DOHH2 (cell line): ENCODE data around the gene PATE4.

Source experiments
- CTCF ChIP-seq: fragments of 200-600 bp; sonication (generic); IDR thresholded peaks from one replicate; pipeline ENCODE4 v1.5.1; 2014; ENCODE audit warnings: antibody characterized with exemption, mild to moderate bottlenecking, low read depth, low read length; ENCODE audit not compliant: poor library complexity, severe bottlenecking
- EZH2phosphoT487 ChIP-seq: fragments of 200-600 bp; sonication (generic); IDR thresholded peaks from 2 replicates; pipeline ENCODE4 v1.6.1; 2017; ENCODE audit warnings: borderline replicate concordance, mild to moderate bottlenecking, antibody characterized with exemption, low read length, moderate library complexity, mixed read lengths

DNA sequence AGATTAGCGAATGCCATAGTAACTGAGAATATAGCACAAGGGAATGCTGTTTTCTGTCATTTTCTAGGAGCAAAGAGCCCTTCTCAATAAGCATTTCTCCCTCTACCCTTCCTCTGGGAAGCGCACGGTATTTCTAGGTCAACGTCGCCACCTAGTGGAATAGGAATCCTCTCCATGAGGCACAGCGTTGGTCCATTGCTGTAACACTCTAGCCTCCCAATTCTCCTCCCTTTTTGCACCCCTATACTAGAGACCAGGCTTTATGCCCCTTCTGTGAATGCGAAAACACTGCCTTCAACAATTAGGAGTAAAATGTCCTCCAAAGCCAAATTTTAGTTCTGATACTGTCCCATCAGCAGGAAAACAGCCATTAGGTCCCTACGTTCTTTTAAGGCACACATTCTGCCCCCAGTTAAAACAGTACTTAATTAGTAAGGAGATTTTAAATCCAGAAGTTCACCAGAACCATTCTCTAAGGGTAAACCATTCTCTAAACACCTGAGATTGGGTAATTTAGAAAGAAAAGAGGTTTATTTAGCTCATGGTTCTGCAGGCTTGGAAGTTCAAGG lies 41.5 kb downstream of the PATE4 start:
- TF ChIP-seq CTCF: peak; percentile 79
- TF ChIP-seq EZH2phosphoT487: no peak
